Measurements from ENCODE around the gene LIMS1.
"Not testable (repeated sequence)": the region's sequence is repeated elsewhere in the genome, so short reads cannot be mapped to it uniquely, and the experiment has no call there.

LIMS1 gene

DNA sequence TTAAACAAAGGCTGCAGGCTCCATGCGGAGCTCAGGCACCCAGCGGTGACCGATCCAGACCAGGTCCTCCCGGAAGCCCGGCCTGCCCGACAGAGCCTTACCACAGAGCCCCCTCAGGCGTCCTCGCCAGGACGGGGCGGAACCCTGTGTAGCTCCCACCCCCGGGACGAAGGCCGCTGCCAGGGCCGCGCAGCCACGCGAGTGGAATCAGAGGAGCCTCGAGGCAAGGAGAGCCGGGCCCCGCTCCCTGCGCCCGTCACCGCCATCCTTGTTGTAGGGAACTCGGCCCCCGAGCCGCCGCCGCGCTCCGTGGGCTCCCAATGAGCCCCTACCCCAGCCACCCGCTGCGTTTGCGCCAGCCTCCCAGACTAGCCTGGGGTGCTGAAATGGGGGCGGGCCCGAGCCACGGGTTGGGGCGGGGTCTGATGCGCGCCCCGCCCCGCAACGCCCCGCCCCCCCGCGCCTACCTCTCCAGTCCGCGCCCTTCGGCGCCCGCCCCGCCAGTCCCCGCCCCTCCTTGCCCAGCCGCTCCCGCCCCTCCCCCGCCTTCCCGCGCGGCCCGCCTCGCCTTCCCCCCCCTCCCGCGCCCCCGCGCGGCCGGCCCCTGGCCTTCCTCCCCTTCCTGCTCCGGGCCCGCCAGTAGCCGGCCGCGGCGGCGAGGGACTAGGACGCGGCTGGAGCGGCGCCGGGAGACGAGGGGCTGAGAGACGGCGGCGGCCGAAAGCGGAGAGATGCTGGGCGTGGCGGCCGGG is at the start of gene LIMS1:
LIMS1 (plus strand) TSS at position 639 of the 752 bp plus-strand sequence; CDS start at position 732, 93 bp downstream.
- no peak for DNase-seq (ENCODE audit: extremely low read depth, low read depth)
- TF ChIP-seq, protein P1, sequence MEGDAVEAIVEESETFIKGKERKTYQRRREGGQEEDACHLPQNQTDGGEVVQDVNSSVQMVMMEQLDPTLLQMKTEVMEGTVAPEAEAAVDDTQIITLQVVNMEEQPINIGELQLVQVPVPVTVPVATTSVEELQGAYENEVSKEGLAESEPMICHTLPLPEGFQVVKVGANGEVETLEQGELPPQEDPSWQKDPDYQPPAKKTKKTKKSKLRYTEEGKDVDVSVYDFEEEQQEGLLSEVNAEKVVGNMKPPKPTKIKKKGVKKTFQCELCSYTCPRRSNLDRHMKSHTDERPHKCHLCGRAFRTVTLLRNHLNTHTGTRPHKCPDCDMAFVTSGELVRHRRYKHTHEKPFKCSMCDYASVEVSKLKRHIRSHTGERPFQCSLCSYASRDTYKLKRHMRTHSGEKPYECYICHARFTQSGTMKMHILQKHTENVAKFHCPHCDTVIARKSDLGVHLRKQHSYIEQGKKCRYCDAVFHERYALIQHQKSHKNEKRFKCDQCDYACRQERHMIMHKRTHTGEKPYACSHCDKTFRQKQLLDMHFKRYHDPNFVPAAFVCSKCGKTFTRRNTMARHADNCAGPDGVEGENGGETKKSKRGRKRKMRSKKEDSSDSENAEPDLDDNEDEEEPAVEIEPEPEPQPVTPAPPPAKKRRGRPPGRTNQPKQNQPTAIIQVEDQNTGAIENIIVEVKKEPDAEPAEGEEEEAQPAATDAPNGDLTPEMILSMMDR (IDR thresholded peaks at IDR 0.05; ENCODE audit: low read depth, low read length, missing control alignments): no peak

DNA sequence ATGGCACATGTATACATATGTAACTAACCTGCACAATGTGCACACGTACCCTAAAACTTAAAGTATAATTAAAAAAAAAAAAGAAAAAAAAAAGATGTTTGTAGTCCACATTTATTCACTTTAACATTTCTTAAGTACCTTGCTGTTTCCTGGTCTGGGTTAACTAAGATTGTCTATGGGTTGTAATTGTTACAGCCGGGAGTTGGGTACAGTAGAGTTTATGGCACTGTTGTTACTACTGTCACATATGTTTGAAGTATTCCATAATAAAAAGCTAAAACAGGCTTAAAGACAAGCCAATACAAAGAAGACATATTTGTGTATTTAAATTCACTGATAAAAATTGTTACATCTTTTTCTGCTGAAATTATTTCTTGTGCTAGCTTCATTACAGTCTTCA is 49.0 kb upstream of the LIMS1 start:
- no peak overlapping the region for H3K4me3 ChIP-seq (replicated peaks; ENCODE audit: low read depth, low read length)

More for the DNA sequence above, at the start of gene LIMS1:
- H3K4me3 ChIP-seq (replicated peaks; ENCODE audit: low read depth, low read length): peak within 1 kb of the TSS; percentile 73

GRCh38 chr2:108490506-108491122 is 43.7 kb upstream of the LIMS1 start:
- no peak for DNase-seq (ENCODE audit: extremely low read depth, low read depth)
- H3K4me3 ChIP-seq (replicated peaks; ENCODE audit: low read depth, low read length): no peak overlapping the region
- TF ChIP-seq, protein P1 (IDR thresholded peaks at IDR 0.05; ENCODE audit: low read depth, low read length, missing control alignments): no peak

More for the DNA sequence above, 49.0 kb upstream of the LIMS1 start:
- TF ChIP-seq, protein P1 (IDR thresholded peaks at IDR 0.05; ENCODE audit: low read depth, low read length, missing control alignments): no peak
- DNase-seq (ENCODE audit: extremely low read depth, low read depth): no peak

DNA sequence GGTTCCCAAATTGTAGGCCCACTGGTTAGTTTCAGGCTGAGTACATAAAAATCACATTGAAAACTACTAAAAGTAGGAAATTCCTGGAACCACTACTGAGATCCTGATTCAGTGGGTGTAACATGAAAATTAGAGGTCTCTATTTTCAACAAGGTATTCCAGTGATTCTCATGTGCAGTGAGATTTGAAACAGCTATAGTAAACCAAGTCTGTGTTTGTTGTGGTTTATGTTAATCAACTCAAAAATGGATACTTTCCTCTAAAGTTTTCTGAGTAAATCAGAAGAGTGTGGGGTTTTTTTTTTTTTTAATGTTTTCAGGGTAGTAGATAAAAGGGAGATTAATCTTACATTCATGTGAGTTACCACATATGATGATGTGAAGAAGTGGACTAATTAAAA is 42.4 kb upstream of the LIMS1 start:
- DNase-seq (ENCODE audit: extremely low read depth, low read depth): no peak
- TF ChIP-seq, protein P1 (IDR thresholded peaks at IDR 0.05; ENCODE audit: low read depth, low read length, missing control alignments): no peak
- H3K4me3 ChIP-seq (replicated peaks; ENCODE audit: low read depth, low read length): no peak overlapping the region

GRCh38 chr2:108492364-108492763 is 41.9 kb upstream of the LIMS1 start:
- TF ChIP-seq, protein P1 (IDR thresholded peaks at IDR 0.05; ENCODE audit: low read depth, low read length, missing control alignments): no peak
- H3K4me3 ChIP-seq (replicated peaks; ENCODE audit: low read depth, low read length): no peak overlapping the region
- peak; percentile 11 for DNase-seq (ENCODE audit: extremely low read depth, low read depth)

- not testable (repeated sequence) for H3K4me3 ChIP-seq (replicated peaks; ENCODE audit: low read depth, low read length); DNase-seq (ENCODE audit: extremely low read depth, low read depth)
Measured at GRCh38 chr2:108496167-108496566, 38.1 kb upstream of the LIMS1 start.

- not testable (repeated sequence) for H3K4me3 ChIP-seq (replicated peaks; ENCODE audit: low read depth, low read length); DNase-seq (ENCODE audit: extremely low read depth, low read depth)
Measured at GRCh38 chr2:108507620-108508019, 26.6 kb upstream of the LIMS1 start.

DNA sequence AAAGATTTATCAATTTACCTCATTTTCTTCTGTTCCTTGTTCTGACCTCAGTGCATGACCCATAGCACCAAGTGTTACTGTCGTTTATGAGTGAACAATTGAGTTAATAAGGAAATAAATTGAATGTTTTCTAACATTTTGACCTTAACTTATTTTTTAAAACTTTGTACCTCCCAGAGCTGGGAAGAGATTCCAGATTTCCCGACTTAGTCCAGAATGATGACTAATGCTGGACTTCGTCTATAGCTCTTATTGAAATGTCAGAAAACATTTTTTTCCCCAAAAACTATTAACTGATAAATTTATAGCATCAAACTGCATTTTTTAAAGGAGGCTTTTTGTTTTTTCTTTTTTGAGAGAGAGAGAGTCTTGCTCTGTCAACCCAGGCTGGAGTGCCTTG is 21.8 kb upstream of the LIMS1 start:
- H3K4me3 ChIP-seq (replicated peaks; ENCODE audit: low read depth, low read length): not testable (repeated sequence)

GRCh38 chr2:108514478-108514877 is 19.8 kb upstream of the LIMS1 start:
- H3K4me3 ChIP-seq (replicated peaks; ENCODE audit: low read depth, low read length); DNase-seq (ENCODE audit: extremely low read depth, low read depth): not testable (repeated sequence)

More for the DNA sequence above, 21.8 kb upstream of the LIMS1 start:
- not testable (repeated sequence) for DNase-seq (ENCODE audit: extremely low read depth, low read depth)

GRCh38 chr2:108524688-108525087 is 9.6 kb upstream of the LIMS1 start:
- not testable (repeated sequence) for H3K4me3 ChIP-seq (replicated peaks; ENCODE audit: low read depth, low read length); DNase-seq (ENCODE audit: extremely low read depth, low read depth)

GRCh38 chr2:108525258-108525657 is 9.0 kb upstream of the LIMS1 start:
- H3K4me3 ChIP-seq (replicated peaks; ENCODE audit: low read depth, low read length); DNase-seq (ENCODE audit: extremely low read depth, low read depth): not testable (repeated sequence)

Data from HFF-Myc (cell line).